GM21717 (cell line): Measurements from ENCODE around the gene ALDH16A1.

Experiments
- ATAC-seq: cut with Tn5 transposase; IDR thresholded peaks from one replicate; pipeline ENCODE4 v1.9.1; 2021; ENCODE audit warnings: mild to moderate bottlenecking, moderate library complexity; ENCODE audit not compliant: unreplicated experiment

ALDH16A1 gene

DNA sequence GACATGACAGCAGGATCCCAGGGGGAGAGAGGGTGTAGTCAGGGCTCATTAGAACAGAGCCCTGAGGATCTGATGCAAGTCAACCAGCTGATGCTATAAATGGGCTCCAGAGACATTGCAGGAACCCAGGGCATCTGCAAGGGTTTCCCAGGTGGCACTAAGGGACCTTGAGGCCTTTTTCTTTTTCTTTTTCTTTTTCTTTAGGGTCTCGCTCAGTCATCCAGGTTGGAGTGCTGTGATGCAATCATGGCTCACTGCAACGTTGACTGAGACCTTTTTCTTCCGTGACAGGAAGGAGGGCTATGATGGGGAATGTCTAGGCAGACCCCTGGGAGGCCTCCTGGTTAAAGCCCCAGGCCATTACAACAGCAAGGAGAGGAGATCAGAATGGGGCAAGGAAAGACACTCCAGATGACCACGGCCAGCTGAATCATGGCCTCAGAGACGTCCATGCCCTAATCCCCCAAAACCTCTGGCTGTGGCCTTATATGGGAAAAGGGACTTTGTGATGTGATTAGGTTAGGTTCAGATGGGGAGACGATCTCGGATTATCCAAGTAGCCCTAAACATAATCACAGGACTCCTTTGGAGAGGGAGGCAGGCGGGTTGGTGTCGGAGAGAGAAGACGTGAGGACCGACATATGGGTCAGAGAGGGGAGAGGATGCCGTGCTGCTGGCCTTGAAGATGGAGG is 54.9 kb downstream of the ALDH16A1 start:
- no peak for ATAC-seq

GRCh38 chr19:49512970-49513745 is 60.1 kb downstream of the ALDH16A1 start:
- no peak for ATAC-seq

DNA sequence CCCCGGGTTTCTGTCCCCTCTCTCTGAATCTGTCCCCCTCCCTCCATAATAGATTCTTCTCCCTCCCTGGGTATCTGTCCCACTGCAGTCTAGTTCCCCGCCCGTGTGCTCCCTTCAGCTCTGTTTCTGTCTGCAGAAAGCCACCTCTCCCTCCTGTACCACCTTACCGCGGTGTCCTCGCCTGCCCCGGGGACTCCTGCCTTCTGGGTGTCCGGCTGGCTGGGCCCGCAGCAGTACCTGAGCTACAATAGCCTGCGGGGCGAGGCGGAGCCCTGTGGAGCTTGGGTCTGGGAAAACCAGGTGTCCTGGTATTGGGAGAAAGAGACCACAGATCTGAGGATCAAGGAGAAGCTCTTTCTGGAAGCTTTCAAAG is 60.7 kb downstream of the ALDH16A1 start:
- ATAC-seq: no peak

GRCh38 chr19:49514151-49514550 is 61.1 kb downstream of the ALDH16A1 start:
- no peak for ATAC-seq

DNA sequence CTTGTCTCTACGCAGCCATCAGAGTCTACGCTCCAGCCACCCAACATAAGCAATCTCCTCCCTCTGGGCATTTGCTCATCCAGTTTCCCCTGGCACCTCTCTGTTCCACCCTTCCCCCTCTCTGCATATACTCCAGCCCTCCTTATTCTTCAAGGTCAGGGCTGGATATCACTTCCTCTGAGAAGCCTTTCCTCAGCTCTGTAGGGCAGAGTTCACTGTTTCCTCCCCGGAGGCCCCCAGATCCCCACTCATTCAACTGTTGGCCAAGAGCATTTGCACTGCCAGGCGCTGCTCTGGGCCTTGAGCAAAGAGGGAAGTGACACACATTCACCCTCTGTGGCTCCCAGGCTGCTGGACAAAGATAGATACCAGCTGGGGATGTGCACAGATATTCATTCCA is 62.7 kb downstream of the ALDH16A1 start:
- ATAC-seq: no peak

GRCh38 chr19:49518033-49518432 is 65.0 kb downstream of the ALDH16A1 start:
- no peak for ATAC-seq
